Tongue (tissue), 2 donors: Measurements from ENCODE around the gene USP27X. TPM values are rescaled to one million over a fixed set of nuclear protein-coding genes. Genes with fewer than 3 reads are reported as not detected.
A peak's percentile ranks its signal among the peaks of the same experiment; 100 is the strongest.

Experiments used
- DNase-seq: peaks from one replicate; pipeline ENCODE4 v3.0.0-alpha.2; 2015
- total RNA-seq: library from RNA; depleted of rRNA; stranded (reverse); fragments of >200 nt; gene quantifications from one replicate; pipeline ENCODE4 v1.2.3, GENCODE V29; 2014

The USP27X gene
- total RNA-seq, result 2.3 TPM

DNA sequence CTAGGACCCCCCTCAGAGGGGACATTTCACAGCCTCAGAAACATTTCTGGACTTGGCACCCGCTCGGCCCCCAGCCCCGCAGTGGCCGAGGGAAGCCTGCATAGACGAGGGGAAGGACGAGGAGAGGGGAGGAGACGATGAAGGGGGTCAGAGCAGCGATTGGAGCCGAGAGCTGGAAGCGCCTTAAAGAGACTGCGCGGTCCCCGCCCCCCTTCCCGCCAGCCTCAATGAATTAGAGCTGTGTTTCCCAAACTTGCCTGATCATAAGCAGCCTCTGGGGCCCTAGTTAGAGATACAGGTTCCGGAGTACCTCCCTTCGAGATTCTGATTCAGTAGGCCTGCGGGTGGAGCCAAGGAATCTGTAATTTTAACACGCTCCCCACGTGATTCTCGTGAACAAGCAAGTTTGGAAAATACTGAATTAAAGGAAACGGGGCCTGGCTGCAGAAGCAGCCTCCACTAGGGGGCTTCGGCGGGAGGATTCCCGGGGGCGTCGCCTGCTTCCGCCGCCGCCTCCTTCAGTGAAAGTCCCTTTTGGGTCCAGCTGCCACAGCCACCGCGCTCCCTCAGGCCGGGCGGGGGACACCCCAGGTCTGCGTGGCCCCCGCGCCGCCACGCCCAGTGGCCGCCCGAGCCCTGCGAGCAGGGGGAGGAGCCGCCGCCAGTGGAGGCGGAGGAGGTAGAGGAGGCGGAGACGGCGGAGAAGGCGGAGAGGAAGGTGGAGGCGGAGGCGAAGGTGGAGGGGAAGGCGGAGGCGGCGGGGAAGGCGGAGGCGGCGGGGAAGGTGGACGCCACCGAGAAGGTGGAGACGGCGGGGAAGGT lies at the start of gene USP27X:
Gene USP27X (plus strand): TSS at position 651 of the 822 bp plus-strand sequence. CDS start 824 bp downstream, outside the sequence.
- peak; percentile 86 for DNase-seq

DNA sequence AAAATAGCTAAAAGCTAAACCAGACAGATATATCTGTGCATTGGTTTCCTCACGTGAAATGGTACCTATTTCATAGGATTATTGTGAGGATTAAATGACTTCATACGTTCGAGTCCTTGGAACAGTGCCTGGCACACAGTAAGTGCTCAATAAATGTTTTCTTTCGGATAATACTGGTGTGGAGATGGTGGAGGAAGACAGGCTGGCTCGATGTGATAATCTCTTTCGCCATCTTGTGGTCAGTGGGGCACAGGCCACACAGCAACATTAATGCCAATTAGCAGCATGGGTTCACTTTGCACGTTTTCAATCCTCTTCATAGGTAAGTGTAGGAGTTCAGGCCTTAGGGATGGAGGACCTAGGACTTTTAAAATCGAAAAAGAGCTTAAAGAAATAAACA lies 40.9 kb upstream of the USP27X start:
- DNase-seq, result peak; percentile 31

DNA sequence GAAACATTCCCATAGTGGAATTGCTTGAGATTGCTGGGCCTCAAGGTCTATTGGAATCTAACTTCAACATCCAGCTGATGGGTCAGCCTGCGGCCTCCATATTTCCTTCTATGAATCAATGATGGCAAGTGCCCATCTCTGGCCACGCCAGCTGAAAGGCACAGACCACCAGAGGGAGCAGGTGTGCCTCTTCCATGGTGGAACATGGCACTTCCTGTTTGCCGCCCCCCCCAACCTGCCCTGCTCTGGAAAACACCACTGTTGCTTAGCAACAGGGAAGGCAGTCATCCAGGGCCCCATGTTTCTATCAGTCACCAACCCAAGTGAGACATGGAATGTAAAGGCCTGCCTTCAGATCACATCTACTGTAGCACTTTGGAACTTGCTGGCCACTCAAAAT lies 38.6 kb upstream of the USP27X start:
- peak; percentile 61 for DNase-seq

- DNase-seq, result no peak
Observed at GRCh38 chrX:49842621-49843020, 36.7 kb upstream of the USP27X start.

DNA sequence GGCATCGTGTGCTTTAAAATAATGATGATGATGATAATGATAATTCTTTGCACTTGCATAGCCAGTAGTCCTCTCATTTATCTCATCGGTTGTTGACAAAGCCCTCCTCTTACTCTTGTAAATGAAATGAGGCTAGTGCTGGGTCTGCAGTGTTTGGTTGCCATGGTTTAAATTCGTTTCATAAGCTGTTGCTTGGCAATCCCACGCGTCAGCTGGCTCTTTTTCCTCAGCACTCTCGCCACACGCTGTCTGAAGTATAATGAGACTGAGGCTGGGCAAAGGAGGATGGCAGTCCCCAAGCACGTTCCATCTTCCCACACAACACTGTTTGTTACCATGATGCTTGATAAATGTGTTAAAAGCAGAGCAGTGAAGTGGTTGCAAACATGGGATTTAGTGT lies 34.7 kb upstream of the USP27X start:
- DNase-seq, result peak; percentile 63

GRCh38 chrX:49845701-49846403 lies 33.4 kb upstream of the USP27X start:
- DNase-seq, result peak; percentile 7

GRCh38 chrX:49846522-49846921 lies 32.8 kb upstream of the USP27X start:
- DNase-seq, result no peak

DNA sequence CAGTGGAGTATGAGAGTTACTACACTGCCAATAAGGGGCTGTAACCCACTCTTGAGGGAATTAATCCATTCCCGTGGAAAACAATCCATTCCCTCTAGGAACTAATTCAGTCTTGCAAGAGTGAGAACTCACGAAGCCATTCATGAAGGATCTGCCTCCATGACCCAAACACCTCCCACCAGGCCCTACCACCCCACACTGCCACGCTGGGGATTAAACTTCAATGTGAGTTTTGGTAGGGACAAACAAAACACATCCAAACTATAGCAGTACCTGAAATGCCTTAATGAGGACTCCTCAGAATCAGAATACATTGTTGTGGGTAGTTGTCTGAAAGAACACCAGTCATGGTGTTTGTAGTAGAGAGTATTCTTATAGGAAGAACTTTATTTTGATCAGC lies 31.0 kb upstream of the USP27X start:
- no peak for DNase-seq

DNA sequence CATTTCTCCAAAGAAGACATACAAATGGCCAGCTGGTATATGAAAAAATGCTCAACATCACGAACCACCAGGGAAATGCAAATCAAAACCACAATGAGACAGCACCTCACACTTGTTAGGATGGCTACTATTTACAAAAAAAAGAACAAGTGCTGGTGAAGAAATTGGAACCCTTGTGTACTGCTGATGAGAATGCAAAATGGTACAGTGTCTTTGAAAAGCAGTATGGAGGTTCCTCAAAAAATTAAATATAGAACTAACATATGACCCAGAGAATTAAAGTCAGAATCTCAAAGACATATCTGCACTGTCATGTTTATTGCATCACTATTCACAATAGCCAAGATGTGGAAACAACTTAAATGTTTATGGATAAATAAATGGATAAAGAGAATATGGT lies 29.3 kb upstream of the USP27X start:
- no peak for DNase-seq

GRCh38 chrX:49853661-49854060 lies 25.6 kb upstream of the USP27X start:
- no peak for DNase-seq

DNA sequence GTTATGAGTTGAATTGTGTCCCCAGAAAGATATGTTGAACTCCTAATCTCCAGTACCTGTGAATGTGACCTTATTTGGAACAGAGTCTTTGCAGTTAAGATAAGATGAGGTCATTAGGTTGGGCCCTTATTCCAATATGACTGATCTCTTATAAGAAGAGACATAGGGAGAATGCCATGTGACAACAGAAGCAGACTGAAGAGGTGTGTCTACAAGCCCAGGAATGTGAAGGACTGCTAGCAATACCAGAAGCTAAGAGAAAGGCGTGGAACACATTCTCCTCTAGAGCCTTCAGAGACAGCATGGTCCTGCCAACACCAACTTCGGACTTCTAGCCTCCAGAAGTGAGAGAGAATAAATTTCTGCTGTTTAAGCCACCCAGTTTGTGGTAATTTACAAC lies 22.5 kb upstream of the USP27X start:
- DNase-seq, result no peak

DNA sequence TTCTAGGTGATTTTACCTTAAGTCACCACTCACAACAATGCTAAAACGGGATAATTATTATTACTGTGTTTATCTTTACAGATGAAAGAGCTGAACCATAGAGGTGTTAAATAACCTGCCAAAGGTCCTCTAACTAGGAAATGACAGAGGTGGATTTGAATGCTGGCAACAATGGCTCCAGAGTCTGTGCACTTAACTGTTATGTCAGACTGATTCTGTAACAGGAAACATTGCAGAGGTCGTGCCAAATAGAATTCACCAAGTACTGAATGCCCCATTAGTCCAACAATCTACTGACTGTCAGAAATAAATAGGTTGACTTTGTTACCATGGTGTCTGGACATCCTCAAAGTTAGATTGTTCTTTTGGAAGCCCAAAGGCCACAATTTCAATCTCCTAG lies 20.9 kb upstream of the USP27X start:
- DNase-seq, result no peak

DNA sequence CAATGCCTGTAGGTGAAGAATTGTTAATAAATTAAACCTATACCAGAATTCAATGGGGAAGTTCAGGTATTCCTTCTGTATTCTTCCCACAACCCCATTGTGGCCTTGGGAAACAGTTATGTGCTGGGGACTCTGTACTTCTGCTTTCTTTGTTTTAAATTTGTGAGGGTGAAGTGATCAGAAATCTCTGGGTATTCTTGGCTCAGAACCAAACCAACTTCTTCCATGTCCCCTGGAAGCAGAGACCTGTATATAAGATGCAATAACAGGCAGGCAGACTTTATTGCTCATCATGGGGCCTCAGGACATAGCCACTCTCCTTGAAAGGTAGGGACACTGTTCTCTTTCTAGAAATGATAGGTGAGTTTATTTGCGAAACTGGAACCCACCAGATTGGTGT lies 19.8 kb upstream of the USP27X start:
- DNase-seq, result no peak

DNA sequence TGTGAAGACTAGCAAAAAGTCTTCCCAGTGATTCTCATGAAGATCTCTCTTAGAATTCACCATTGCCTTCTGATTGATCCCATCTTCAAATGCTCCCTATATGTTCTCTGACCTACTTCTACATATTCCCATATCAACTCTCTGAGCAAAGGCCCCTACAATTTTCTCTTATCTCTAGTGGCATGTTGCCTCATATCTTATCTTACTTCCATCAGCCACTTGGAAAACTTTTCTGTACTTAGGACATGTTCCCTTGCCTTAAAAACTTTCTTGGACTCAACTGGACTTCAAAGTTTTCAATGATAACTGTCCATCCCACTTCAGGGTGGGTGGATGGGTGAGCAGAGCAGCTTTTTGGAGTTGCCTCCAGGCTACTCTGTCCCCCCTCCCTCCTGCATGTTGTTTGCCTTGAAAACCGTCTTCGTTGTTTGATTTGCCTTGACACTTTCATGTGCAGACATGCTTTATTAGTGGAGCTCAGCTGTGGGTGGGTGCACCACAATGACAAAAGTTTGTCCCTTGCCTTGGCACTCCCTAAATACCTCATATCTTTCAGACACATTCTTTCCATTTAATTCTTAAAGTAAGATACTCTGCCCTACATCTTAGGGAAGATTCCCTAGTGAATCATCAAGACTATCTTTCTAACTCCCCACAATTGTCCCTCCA lies 18.3 kb upstream of the USP27X start:
- no peak for DNase-seq

DNA sequence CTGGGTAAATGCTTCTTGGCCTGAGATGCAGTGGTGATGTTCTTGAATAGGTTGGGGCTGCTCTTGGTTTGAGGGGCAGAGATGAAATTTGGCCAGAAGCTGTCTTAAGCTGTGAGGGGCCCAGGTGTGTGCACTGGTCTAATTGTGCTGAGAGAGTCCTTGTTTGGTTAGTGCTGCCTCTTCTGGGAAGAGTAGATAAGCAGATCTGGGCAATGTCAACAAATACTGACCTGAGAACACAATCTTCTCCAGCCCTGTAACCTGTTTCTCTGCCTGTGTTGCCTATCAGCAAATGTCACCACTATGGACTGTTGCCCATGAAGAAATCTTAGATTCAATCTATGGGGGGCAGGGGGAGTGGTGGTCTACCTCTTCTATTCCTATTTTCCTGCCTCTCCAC lies 17.2 kb upstream of the USP27X start:
- no peak for DNase-seq

DNA sequence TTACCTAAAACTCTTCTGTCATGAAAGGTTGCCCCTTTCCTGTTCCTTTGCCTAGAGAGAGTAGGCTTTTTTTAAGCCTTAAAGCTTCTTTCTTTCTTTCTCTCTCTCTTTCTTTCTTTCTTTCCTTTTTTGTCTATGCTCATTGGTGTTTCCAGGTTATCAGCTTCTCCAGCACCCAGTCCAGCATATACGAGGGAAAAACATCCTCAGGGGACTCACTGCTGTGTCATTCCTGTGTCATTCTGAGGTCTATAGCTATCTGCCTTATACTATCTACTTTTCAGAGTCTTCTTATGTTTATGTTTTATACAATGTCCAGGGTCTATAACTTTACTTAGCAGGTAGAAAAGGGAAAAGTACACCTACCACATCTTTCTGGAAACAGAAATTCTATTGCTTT lies 10.5 kb upstream of the USP27X start:
- DNase-seq, result no peak

- peak; percentile 55 for DNase-seq
Observed at GRCh38 chrX:49876750-49877149, 2.5 kb upstream of the USP27X start.

GRCh38 chrX:49877397-49878101 lies 1.7 kb upstream of the USP27X start:
- no peak for DNase-seq

DNA sequence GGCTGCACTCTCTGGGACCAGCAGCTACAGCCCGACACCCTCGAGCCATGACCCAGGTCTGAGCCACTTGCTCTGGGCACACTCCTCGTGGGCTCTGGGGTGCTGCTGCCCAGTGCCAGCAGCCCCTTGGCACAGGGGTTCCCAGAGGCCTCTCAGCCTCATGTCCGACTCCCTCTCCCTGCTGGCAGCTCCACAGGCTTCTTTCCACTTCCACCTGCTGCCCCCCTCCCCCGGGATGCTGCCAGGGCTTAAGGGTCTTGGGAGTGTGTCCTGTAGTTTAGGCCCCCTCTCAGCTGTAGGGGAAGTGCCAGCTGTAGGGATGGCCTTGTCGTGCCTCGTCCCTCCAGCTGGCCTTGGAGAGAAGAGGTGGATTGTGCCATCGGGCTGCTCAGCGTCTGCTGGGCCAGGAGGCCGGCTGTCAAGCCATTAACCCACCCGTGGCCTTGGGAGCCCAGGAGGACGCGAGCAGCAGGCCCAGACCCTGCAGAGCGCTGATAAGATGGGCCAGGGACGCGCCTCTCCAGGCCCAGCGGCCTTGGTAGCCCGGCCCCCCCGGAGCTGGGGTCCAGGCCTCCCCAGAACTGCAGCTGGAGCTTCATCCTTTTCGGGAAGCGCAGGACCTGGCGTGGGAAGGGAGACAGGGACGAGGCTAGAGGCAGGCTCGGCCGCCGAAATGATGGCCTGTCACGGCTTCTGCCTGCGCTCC lies 1.0 kb upstream of the USP27X start:
- DNase-seq, result peak; percentile 22

GRCh38 chrX:49879656-49880277 lies 483 bp downstream of the USP27X start:
- no peak for DNase-seq

DNA sequence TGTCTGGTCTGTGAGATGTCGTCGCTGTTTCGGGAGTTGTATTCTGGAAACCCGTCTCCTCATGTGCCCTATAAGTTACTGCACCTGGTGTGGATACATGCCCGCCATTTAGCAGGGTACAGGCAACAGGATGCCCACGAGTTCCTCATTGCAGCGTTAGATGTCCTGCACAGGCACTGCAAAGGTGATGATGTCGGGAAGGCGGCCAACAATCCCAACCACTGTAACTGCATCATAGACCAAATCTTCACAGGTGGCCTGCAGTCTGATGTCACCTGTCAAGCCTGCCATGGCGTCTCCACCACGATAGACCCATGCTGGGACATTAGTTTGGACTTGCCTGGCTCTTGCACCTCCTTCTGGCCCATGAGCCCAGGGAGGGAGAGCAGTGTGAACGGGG lies 1.4 kb downstream of the USP27X start:
- no peak for DNase-seq
